HG03097 (cell line): ENCODE results near the gene PLEKHF1.

Experiments
- ATAC-seq: cut with Tn5 transposase; IDR thresholded peaks from one replicate; pipeline ENCODE4 v1.9.1; 2021; ENCODE audit not compliant: unreplicated experiment, low FRiP score

PLEKHF1 gene

DNA sequence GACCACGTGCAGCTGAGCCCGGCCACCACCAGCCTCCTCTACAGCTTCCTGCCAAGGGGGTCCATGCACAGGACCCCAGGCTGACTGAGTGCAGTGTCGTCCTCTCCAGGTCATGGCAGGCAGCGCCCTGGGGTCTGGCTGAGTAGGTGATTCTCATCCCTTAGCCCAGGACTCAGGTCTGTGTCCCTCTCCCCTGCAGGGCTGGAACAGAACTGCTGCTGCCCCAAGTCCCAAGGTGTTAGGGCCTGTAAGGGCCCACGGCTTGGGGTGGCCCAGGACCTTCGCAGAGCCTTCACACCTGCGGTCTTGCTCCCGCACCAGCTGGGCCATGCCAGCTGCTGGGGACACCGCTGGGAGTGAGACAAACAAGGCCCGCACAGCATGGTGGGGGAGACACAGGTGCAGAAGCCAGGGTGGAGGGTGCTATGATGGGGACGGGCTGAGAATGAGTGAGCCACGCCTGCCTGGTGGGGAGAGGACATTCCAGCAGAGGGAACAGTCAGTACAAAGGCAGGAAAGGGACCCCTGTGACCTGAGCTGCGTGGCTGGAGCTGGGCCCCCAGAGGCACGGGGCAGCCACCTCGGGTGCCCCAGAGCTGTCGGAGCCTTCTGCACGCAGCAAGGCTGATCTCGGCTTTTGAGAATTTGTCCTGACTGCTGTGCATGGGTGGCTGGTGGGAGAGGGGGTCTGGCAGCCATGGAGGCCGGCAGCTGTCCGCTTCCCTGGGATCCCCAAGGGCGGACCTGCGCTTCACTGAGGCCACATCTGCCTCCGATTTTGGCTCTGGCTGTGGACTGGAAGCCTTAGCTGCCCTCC is 11.9 kb downstream of the PLEKHF1 start:
- no peak for ATAC-seq

GRCh38 chr19:29678484-29679106 is 13.3 kb downstream of the PLEKHF1 start:
- ATAC-seq: no peak

DNA sequence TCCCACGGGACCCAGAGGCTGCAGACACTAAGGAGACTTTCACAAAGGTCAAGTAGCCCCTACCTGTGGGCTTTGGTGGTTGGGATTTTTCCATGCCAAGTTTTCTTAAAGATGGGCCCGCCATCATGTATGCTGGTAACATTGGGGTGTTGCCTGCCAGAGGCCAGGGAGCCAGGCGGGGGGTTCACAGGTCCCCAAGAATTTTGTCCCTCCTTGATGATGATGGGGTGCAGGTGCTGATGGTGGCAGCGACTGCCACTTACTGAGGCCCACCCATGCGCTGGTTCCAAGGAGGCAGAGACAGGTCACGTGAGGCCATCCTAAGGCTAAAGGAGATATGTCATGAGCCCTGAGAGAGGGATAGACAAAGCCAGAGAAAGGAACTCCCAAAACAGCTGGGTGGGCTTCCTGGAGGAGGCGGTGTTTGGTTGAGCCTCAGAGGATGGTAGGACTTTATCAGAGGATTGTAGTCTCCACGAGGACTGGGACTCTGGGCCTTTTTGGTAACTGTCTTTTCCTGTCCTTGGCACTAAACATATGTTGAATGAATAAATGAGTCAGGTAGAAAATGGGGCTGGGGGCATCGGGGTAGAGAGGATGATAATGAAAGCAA is 14.4 kb downstream of the PLEKHF1 start:
- no peak for ATAC-seq

DNA sequence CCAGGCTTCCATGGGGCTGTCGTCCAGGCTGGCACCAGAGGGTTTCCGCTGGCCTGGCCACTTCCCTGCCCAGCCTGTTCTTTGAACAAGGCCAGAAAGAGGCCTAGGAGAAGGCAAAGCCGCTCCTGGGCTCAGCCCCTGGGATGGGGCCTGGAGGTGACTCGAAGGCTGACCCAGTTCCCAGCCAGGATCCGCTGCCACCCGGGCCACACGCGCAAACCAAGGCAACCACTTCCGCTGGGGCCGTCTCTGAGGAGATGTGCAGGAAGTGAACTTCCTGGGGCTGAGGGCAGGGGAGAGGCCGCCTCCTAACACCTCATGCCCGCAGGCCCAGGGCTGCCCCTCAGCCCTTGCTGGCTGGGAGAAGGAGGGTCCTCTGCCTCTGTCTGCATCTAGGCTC is 15.2 kb downstream of the PLEKHF1 start:
- ATAC-seq: peak; percentile 63

DNA sequence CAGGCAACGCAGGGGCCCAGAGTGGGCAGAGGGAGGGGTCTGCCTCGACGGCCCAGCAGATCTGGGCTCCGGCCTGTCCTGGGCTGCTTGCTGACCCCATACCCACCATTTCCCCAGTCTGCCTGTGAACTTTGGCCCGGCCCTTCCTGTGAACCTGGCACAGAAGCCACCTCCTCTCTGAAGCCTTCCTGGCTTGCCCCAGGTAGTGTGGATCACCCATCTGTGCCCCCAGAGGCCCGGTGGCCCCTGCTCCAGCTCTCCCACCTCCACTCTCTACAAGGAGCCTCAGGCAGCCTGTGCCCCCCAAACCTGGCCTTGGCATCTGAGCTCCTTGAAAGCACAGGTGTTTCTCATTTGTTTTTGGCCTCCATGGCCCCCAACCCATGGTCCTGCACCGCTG is 15.7 kb downstream of the PLEKHF1 start:
- no peak for ATAC-seq

- ATAC-seq: no peak
Measured at GRCh38 chr19:29681422-29682235, 16.4 kb downstream of the PLEKHF1 start.

DNA sequence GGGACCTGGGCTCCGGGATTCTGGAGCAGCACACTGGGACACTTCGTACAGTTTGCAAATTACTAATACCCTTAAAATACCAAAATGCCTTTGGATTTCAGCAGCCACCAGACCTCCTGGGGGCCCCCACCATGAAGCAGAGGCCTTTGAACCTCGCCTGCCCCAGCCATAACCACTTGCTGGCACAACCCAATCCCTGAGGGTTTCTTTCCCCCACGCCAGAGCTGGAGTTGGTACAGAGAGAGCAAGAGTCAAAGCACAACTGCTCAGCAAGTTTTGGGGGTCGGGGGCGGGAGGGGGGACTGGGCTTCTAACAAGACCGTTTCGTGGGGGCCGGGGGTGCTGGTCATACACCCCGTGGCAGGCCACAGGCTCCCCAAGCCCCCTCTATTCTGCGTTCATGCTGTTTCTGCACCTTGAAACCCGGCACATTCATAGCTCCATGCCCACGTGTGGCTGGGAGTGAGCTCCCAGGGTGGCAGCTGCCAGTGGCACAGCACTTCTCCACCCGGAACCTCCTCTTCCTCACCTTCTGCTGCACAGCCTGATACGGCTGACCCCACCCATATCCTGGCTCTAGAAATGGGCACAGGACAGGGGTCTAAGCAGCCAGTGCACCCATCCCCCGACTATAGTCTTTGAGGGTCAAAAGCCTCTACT is 17.1 kb downstream of the PLEKHF1 start:
- ATAC-seq: no peak

DNA sequence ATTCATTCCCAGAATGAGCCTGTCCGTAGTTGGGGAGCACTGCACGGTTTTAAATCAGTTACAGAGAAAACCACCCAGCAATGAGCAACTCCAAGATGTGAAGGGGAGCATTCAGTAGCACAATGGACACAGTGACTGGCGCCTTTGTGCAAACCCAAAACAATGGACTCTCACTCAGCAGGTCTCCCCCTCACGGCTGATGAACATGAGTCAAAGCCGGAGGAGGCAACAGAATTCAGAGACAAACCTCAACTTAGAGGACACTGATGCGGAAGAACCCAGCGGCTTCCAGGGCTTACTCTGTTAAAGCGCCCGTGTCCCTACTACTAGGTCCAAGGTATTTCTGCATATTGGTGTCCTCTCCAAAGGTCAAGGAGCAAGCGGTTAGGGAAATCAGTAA is 17.7 kb downstream of the PLEKHF1 start:
- ATAC-seq: no peak

DNA sequence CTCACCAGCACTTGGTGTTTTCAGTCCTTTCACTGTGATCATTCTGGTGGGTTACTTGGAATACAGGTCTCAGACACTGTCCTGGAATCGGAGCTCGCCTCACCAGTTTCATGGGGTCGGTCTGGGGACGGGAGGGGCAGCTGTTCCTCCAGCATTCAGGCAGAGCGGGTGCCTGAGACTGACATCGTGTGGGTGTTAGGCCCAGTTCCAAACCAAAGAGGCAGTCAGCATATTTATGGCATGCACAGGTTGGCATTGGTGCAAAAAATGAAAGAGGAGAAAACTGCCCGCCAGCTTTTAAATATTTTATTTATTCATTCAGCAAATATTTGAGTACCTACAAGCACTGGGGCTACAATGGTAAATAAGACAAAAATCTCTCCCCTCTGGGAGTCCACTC is 20.1 kb downstream of the PLEKHF1 start:
- no peak for ATAC-seq

DNA sequence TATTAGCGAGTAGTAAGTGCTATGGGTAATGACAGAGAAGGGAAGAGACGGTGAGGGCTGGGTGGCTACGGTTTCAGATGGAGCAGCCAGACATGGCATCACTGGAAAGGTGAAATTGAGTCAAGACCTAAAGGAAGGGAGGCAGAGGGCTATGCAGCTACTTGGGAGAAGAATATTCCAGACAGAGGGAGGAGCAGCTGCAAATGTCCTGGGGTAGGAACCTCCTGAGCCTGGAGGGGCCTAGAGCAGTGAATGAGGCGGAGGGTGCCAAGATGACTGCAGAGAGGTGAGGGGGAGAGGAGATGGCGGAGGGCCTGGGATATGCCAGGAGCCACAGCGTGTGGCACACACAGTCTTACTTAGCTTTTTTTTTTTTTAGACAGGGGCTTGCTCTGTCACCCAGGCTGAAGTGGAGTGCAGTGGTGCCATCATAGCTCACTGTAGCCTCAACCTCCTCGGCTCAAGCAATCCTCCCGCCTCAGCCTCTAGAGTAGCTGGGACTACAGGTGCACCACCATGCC is 21.1 kb downstream of the PLEKHF1 start:
- ATAC-seq: no peak

DNA sequence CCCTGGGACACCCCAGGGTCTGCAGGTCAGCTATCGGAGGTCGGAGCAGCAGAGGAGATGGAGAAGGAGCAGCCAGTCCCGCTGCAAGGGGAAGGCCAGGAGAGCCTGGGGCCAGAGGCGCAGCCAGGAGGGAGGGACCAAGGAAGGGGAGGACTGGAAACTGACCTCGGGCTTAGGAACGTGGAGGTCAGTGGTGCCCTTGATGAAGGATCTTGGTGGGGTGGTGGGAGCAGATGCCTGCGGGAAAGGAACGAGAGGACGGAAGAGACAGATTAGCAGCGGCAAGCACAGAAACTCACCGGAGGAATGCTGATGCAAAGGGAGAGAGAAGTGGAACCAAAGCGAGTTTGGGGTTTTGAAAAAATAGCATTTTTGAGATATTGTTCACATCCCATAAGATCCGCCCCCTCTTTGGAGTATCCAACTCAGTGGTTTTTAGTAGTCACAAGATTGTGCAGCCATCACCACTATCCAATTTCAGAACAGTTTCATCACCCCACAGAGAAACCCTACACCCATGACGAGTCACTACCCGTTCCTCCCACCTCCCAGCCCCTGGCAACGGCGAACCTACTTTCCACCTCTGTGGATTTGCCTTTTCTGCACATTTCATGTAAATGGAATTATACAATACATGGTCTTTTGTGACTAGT is 22.1 kb downstream of the PLEKHF1 start:
- no peak for ATAC-seq

DNA sequence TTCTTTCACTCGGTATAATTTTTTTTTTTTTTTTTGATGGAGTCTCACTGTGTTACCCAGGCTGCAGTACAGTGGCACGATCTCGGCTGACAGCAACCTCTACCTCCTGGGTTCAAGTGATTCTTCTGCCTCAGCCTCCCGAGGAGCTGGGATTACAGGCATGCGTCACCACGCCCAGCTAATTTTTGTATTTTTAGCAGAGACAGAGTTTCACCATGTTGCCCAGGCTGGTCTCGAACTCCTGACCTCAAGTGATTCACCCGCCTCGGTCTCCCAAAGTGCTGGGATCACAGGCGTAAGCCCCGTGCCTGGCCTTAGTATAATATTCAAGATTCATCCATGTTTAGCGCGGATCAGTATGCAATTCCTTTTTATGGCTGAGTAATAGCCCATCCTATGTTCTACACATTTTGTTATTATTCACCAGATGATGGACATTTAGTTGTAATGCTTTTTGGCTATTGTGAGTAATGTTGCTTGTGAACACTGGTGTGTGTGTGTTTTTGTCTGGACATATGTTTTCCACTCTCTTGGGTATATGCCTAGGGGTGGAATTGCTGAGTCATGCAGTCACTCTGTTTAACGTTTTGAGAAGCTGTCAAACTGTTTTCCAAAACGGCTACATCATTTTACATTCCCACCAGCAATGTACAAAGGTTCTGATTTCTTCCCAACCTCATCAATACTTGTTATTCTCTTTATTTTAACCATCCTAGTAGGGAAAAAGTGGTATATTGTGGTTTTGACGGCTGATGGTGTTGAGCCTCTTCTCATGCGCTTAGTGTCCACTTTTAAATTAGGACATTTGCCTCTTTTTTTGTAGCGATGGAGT is 22.9 kb downstream of the PLEKHF1 start:
- no peak for ATAC-seq

- ATAC-seq: no peak
Measured at GRCh38 chr19:29690842-29691241, 25.6 kb downstream of the PLEKHF1 start.

DNA sequence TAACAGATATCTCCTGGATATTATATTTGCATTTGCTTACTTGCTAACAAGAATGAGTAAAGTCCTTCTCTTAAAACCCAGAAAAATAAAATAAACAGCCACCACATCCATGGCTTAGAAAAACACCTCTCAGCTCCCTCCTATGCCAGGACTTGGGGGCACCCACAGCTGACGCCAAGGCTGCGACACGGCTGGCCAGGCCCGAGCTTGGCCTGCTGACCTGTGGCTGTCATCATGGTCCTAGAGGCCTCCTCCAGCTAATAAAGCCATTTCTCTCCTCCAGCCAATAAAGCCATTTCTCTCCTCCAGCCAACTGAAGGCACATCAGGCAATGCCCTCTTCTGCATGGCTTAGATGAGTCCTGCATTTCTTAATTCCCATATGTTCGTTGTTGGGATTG is 28.9 kb downstream of the PLEKHF1 start:
- ATAC-seq: no peak

DNA sequence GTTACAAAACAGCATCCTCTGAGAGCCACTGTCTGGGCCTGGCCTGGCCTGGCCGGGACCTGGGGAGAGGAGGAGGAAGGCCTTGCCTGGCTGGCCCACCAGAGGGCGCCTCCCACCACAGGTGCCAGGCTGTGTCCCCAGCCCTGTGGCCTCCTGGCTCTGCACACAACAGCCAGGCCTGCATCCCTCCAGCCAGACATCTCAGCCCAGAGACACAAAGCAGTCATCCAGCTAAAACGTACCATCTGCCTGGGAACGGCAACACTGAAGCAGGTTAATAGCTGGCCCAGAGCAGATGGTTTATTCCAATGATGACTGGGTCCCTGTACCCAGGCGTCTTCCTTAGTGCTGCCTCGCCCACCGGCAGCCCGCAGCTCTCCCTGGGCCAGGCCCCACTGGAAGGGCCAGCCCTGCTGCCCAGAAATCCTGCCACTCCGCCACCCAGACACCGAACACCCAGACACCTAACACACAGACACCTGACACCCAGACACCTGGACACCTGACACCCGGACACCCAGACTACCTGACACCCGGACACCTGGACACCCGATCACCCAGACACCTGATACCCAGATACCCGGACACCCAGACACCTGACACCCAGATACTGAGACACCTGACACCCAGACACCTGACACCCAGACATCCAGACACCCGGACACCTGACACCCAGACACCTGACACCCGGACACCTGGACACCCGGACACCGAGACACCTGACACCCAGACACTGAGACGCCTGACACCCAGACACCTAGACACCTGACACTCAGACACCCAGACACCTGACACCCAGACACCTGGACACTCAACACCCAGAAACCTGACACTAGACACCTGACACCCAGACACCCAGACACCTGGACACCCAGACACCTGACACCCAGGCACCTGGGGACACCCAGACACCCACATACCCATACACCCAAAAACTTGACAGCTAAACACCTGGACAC is 29.7 kb downstream of the PLEKHF1 start:
- peak; percentile 76 for ATAC-seq

DNA sequence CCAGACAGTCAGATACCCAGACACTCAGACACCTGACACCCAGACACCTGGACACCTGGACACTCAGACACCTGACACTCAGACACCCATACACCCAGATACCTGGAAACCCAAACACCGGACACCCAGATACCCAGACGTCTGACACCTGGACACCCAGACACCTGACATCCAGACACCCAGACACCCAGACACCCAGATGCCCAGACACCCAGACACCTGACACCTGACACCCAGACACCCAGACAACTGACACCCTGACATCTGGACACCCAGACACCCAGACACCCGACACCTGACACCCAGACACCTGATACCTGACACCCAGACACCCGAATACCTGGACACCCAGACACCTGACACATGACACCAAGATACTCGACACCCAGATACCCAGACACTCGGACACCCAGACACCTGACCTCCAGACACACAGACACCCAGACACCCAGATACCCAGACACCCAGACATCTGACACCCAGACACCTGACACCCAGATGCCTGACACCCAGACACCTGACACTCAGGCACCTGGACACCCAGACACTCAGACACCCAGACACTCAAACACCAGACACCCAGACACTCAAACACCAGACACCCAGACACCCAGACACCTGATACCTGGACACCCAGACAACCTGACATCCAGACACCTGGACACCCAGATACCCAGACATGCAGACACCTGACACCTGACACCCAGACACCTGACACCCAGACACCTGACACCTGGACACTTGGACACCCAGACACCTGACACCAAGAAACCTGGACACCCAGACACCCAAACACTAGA is 30.7 kb downstream of the PLEKHF1 start:
- ATAC-seq: no peak

DNA sequence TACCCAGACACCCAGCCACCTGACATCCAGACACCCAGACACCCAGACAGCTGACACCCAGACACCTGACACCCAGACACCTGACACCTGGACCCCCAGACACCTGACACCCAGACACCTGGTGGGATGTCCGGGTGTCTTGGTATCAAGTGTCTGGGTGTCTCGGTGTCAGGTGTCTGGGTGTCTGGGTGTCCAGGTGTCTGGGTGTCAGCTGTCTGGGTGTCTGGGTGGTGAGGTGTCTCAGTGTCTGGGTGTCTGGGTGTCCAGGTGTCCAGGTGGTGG is 31.2 kb downstream of the PLEKHF1 start:
- no peak for ATAC-seq
